DMS 273 treated with DMSO at 0.1 percent for 48 hours (cell line): ENCODE results near the gene ERAS.
"Not testable (repeated sequence)": the region's sequence is repeated elsewhere in the genome, so short reads cannot be mapped to it uniquely, and the experiment has no call there.

ENCODE experiments used
- DNase-seq: peaks from one replicate; lab custom pipeline; 2025; lab: John Stamatoyannopoulos, UW

The ERAS gene

GRCh38 chrX:48833542-48834138, 7.3 kb downstream of the ERAS start:
- DNase-seq, result no peak

GRCh38 chrX:48834383-48834709, 8.0 kb downstream of the ERAS start:
- no peak for DNase-seq

- peak; percentile 42 for DNase-seq
Observed at GRCh38 chrX:48835524-48836329, 9.4 kb downstream of the ERAS start, which contains the start of gene PCSK1N. Gene PCSK1N (minus strand): TSS chrX:48835610. CDS start chrX:48835532, 78 bp downstream.

GRCh38 chrX:48839686-48840085, 13.4 kb downstream of the ERAS start:
- no peak for DNase-seq

DNA sequence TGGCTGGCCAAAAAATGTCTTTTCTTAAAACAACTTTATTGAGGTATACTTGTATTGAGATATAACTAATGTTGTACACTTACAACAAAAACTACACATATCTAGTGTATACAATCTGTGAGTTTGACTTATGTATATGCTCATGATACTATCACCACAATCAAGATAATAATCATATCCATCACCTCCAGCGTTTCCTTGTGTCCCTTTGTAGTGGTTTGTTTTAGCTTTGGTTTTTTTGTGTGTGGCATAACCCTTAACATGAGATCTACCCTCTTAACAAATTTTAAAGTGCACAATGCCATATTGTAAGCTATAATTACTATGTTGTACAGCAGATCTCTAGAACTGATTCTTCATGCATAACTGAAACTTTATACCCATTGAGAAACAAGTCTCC, 22.5 kb downstream of the ERAS start:
- DNase-seq, result no peak

GRCh38 chrX:48852857-48853256, 26.5 kb downstream of the ERAS start:
- no peak for DNase-seq

DNA sequence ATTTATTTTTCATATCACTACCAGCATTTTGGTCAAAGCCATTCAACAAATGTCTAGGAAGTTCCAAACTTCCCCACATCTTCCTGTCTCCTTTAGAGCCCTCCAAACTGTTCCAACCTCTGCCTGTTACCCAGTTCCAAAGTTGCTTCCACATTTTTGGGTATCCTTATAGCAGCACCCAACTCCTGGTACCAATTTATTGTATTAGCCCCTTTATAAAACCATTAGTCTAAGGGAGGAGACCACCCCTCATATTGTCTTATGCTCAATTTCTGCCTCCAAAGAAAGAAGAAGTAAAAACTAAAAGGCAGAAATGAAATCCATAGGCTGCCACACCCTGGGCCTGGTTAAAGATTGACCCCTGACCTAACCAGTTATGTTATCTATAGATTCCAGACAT, 27.2 kb downstream of the ERAS start:
- DNase-seq, result not testable (repeated sequence)

GRCh38 chrX:48854121-48854804, 27.9 kb downstream of the ERAS start:
- not testable (repeated sequence) for DNase-seq

- no peak for DNase-seq
Observed at GRCh38 chrX:48854898-48855297, 28.6 kb downstream of the ERAS start.

GRCh38 chrX:48864210-48864609, 37.9 kb downstream of the ERAS start:
- no peak for DNase-seq

DNA sequence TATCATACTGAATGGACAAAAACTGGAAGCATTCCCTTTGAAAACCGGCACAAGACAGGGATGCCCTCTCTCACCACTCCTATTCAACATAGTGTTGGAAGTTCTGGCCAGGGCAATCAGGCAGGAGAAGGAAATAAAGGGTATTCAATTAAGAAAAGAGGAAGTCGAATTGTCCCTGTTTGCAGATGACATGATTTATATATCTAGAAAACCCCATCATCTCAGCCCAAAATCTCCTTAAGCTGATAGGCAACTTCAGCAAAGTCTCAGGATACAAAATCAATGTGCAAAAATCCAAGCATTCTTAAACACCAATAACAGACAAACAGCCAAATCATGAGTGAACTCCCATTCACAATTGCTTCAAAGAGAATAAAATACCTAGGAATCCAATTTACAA, 45.7 kb downstream of the ERAS start:
- not testable (repeated sequence) for DNase-seq

DNA sequence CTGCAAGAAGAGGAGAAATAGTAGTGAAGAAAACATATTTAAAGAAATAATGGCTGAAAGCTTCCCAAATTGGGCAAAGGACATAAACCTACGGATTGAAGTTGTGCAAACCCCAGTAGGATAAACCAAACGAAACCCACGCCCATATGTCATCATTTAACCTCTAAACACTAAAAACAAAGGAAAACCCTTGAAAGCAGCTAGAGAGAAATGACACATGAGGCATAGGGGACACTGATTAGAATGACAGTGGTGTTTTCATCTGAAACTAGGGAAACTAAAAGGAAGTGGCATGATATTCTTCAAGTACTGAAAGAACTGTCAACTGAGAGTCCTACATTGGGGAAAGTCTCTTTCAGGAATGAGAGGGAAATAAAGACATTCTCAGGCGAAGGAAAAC, 50.6 kb downstream of the ERAS start:
- not testable (repeated sequence) for DNase-seq
